ENCODE results near the gene PIN1. TPM values are rescaled to one million over a fixed set of nuclear protein-coding genes. Genes with fewer than 3 reads are reported as not detected.

The PIN1 gene
- total RNA-seq, 1 donor from 2014 or later, result 98.4 TPM

DNA sequence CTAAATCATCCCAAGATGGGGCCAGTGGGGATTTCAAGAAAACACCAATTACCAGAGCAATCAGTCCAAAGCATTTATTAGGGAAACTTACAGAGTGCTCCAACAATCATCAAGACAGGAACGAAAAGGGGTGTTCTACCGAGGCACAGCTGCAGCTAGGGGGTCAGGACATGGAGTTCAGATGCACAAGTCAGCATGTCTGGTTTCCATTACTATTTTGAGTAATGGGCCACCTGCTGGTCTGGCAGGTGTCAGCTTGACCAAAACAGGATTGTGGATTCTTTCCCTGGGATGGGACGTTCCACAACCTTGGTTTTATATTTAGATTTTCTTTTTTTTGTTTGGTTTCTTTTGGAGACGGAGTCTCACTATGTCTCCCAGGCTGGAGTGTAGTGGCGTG lies 11.3 kb upstream of the PIN1 start:
- DNase-seq, result no peak
- Histone ChIP-seq H3K4me3 (no peak overlapping the region), H3K27ac (replicated peaks) (no peak overlapping the region), H3K9me3 (replicated peaks) (no peaks in the 10 kb centered on the region), H3K36me3 (no peaks in the 10 kb centered on the region), H3K4me1 (peaks cover 36% of the 10 kb centered on the region), H3K27me3 (ENCODE audit: low read depth) (no peaks in the 10 kb centered on the region)
- TF ChIP-seq, protein P1, sequence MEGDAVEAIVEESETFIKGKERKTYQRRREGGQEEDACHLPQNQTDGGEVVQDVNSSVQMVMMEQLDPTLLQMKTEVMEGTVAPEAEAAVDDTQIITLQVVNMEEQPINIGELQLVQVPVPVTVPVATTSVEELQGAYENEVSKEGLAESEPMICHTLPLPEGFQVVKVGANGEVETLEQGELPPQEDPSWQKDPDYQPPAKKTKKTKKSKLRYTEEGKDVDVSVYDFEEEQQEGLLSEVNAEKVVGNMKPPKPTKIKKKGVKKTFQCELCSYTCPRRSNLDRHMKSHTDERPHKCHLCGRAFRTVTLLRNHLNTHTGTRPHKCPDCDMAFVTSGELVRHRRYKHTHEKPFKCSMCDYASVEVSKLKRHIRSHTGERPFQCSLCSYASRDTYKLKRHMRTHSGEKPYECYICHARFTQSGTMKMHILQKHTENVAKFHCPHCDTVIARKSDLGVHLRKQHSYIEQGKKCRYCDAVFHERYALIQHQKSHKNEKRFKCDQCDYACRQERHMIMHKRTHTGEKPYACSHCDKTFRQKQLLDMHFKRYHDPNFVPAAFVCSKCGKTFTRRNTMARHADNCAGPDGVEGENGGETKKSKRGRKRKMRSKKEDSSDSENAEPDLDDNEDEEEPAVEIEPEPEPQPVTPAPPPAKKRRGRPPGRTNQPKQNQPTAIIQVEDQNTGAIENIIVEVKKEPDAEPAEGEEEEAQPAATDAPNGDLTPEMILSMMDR (IDR thresholded peaks at IDR 0.05; ENCODE audit: borderline replicate concordance), result no peak
- intact Hi-C loops (cut with micrococcal nuclease), result no loop called here

DNA sequence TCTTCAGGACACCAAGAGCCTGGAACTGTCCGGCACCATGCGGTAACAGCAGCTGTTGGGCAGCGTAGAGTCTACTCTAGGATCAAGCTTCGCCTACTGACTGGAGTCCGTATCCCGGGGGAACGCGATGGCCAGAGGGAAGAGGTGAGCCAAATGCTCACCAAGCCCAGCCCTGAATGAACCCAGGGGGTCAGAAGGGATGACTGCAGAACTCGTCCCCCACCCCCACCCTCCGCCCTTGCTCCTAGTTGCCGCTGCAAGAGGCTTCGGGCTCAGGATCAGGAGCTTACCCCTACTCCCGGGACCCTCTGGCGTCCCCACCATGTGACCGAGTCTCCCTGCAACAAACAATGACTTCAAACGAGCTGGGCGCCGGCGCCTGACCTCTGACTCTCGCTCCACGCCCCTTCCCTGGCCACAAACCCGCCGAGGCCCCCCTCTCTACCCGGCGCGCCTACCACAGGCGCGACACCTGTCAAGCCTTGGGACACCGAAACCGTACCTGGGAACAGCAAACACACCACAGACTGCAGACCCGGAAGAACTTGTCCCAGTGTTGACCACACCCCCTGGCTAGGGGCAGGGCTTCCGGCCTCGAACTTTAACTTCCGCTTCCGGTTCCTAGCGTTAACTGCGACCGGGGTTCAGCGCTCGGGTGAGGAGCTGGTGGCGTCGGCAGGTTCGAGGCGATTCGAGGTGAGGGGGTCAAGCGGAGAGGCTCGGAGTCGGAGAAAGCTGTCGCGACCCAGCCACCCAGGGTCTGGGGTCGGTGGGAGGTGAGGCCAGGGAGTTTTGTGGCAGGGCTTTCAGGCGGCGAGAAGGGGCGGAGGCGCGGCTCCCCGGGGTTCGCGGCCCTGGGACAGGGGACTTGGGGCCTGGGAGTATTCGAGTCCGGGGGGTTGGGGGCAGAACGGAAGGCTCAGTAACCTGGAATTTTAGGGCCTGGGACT lies 7.6 kb upstream of the PIN1 start, which contains the start of gene UBL5:
UBL5 (plus strand) TSS at position 630 of the 950 bp plus-strand sequence. CDS start 420 bp downstream, outside the sequence.
- Histone ChIP-seq H3K27ac (replicated peaks) (peak within 1 kb of the TSS; percentile 85), H3K36me3 (peaks cover 15% of the 10 kb centered on the region), H3K4me3 (peak within 1 kb of the TSS; percentile 99), H3K4me1 (peaks cover 38% of the 10 kb centered on the region), H3K27me3 (ENCODE audit: low read depth) (no peaks in the 10 kb centered on the region), H3K9me3 (replicated peaks) (no peaks in the 10 kb centered on the region)
- intact Hi-C loops (cut with micrococcal nuclease), result no loop called here
- peak; percentile 87 for DNase-seq
- TF ChIP-seq, protein P1 (IDR thresholded peaks at IDR 0.05; ENCODE audit: borderline replicate concordance), result no peak

DNA sequence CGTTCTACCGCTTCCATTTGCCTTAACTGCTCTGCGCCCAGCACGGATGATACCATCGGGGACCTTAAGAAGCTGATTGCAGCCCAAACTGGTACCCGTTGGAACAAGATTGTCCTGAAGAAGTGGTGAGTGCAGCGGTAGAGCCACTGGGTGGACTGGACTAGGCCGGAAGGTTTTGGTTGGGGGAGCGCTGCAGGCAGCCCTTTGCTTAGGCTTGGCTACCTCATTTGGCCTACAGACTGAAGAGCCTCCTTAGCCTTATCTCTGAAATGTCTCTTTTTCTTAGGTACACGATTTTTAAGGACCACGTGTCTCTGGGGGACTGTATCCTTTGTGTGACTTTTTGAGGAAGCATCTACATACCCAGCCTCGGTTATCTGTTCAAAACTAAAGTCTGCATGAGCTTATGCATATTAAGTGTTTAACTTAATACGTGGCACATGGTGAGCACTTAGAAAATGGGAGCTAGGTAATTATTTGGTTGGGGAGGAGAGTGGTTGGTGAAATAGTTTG lies 6.5 kb upstream of the PIN1 start:
- no peak for DNase-seq
- H3K27ac ChIP-seq (replicated peaks), result peak overlapping the region; percentile 85
- TF ChIP-seq, protein P1 (IDR thresholded peaks at IDR 0.05; ENCODE audit: borderline replicate concordance), result no peak
- intact Hi-C loops (cut with micrococcal nuclease), result no loop called here
- H3K27me3 ChIP-seq (ENCODE audit: low read depth), result no peaks in the 10 kb centered on the region
- H3K9me3 ChIP-seq (replicated peaks), result no peaks in the 10 kb centered on the region
- H3K36me3 ChIP-seq, result peaks cover 15% of the 10 kb centered on the region
- peaks cover 38% of the 10 kb centered on the region for H3K4me1 ChIP-seq
- H3K4me3 ChIP-seq, result peak overlapping the region; percentile 99

DNA sequence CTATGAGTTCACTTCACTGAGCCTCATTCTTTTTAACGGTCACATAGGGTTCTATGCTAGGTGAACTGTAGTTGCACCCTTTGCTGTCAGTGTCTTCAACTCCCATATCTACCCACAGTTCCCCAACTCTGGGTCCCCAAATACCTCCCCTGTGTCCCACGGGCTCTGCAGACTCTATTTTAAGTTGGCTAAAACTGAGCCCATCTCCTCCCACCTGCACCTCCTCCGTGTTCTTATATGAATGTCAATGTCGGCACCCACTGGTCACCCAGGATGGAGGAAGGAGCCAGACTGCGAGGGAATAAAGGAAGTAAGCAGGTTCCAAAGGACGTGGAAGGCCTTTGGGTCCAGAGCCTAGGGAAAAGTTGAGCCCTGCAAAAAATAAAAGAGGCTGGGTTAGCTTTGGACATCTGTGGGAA lies 802 bp upstream of the PIN1 start:
- Histone ChIP-seq H3K27ac (replicated peaks) (peak overlapping the region; percentile 79), H3K27me3 (ENCODE audit: low read depth) (no peaks in the 10 kb centered on the region), H3K4me3 (peak overlapping the region; percentile 94), H3K36me3 (peaks cover 27% of the 10 kb centered on the region), H3K9me3 (replicated peaks) (no peaks in the 10 kb centered on the region), H3K4me1 (peaks cover 47% of the 10 kb centered on the region)
- TF ChIP-seq, protein P1 (IDR thresholded peaks at IDR 0.05; ENCODE audit: borderline replicate concordance), result no peak
- DNase-seq, result no peak
- intact Hi-C loops (cut with micrococcal nuclease), result no loop called here

DNA sequence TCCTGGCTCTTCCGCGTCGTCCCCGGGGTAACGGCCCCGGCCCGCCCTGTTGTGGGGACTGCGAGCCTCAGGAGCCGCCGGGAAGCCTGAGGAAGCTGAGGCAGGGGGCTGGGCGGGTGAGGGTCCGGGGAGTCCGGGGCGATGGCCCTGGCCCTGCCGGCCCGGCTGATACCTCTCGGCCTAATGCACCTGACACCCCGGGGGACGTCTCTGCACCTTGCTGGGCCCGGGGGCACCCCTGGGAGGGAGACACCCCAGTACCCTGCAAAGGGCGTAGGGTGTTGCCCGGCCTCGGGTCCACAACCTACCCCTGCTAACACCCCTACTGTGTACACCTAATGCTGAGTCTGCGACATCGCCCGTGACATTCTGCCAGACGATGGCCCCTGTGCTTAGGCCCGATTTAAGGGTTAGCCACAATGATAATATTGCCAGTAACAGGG lies 410 bp downstream of the PIN1 start:
- Histone ChIP-seq H3K27me3 (ENCODE audit: low read depth) (no peaks in the 10 kb centered on the region), H3K36me3 (peaks cover 27% of the 10 kb centered on the region), H3K27ac (replicated peaks) (peak overlapping the region; percentile 79), H3K4me3 (peak overlapping the region; percentile 94), H3K4me1 (peaks cover 48% of the 10 kb centered on the region), H3K9me3 (replicated peaks) (no peaks in the 10 kb centered on the region)
- DNase-seq, result no peak
- TF ChIP-seq, protein P1 (IDR thresholded peaks at IDR 0.05; ENCODE audit: borderline replicate concordance), result no peak
- intact Hi-C loops (cut with micrococcal nuclease), result no loop called here
